Neural cell (in vitro differentiated cells): Measurements from ENCODE around the gene LUZP1. TPM values are rescaled to one million over a fixed set of nuclear protein-coding genes. Genes with fewer than 3 reads are reported as not detected.

Experiments used
- H2AFZ ChIP-seq: fragments of 200-600, 300-800 bp; sonication (generic), shearing (Covaris generic); 2 replicates; pipeline ENCODE4 v1.6.0; 2014; ENCODE audit warnings: low read depth, mild to moderate bottlenecking, antibody characterized with exemption, low read length, moderate library complexity
- H3F3A ChIP-seq: fragments of 200-600 bp; shearing (Covaris generic); 2 replicates; pipeline ENCODE4 v1.6.1; 2016; ENCODE audit warnings: mild to moderate bottlenecking, moderate library complexity, mixed read lengths, antibody characterized with exemption, low read length; ENCODE audit not compliant: insufficient read depth, poor library complexity, severe bottlenecking
- H3K27ac ChIP-seq: fragments of 200-600, 300-800 bp; sonication (generic), shearing (Covaris generic); 2 replicates; pipeline ENCODE4 v1.5.1; 2014; ENCODE audit warnings: mild to moderate bottlenecking, low read length, moderate library complexity
- H3K27me3 ChIP-seq: fragments of 300-800, 200-600 bp; sonication (generic), shearing (Covaris generic); 2 replicates; pipeline ENCODE4 v1.6.0; 2014; ENCODE audit warnings: mild to moderate bottlenecking, low read depth, low read length, moderate library complexity; ENCODE audit not compliant: insufficient read depth
- H3K36me3 ChIP-seq: fragments of 300-800, 200-600 bp; sonication (generic), shearing (Covaris generic); 2 replicates; pipeline ENCODE4 v1.5.1; 2014; ENCODE audit warnings: mild to moderate bottlenecking, antibody characterized with exemption, low read length, moderate library complexity; ENCODE audit not compliant: insufficient read depth
- H3K4me2 ChIP-seq: fragments of 300-800, 200-600 bp; sonication (generic), shearing (Covaris generic); 2 replicates; pipeline ENCODE4 v1.6.0; 2014; ENCODE audit warnings: mild to moderate bottlenecking, low read length
- H3K4me3 ChIP-seq: fragments of 300-800, 200-600 bp; sonication (generic), shearing (Covaris generic); 2 replicates; pipeline ENCODE4 v1.5.1; 2014; ENCODE audit warnings: mild to moderate bottlenecking, low read length, moderate library complexity
- H3K79me2 ChIP-seq: fragments of 200-600 bp; shearing (Covaris generic); replicated peaks from 2 replicates; pipeline ENCODE4 v1.6.0; 2014; ENCODE audit warnings: mild to moderate bottlenecking, low read length, moderate library complexity; ENCODE audit not compliant: insufficient read depth
- H3K9ac ChIP-seq: fragments of 300-800, 200-600 bp; sonication (generic), shearing (Covaris generic); 2 replicates; pipeline ENCODE4 v1.6.1; 2016; ENCODE audit warnings: mild to moderate bottlenecking, low read length, mixed read lengths
- H3K9me2 ChIP-seq: fragments of 200-600 bp; shearing (Covaris generic); 2 replicates; pipeline ENCODE4 v1.6.1; 2016; ENCODE audit warnings: mild to moderate bottlenecking, low read length, mixed read lengths; ENCODE audit not compliant: insufficient read depth
- H3K9me3 ChIP-seq: fragments of 200-600, 300-800 bp; sonication (generic), shearing (Covaris generic); 2 replicates; pipeline ENCODE4 v1.6.1; 2016; ENCODE audit warnings: mild to moderate bottlenecking, mixed run types, low read length, moderate library complexity, mixed read lengths
- H4K20me1 ChIP-seq: fragments of 200-600 bp; shearing (Covaris generic); 2 replicates; pipeline ENCODE4 v1.6.1; 2016; ENCODE audit warnings: mild to moderate bottlenecking, mixed run types; ENCODE audit not compliant: insufficient read depth
- CTCF ChIP-seq: fragments of 450-650 bp; IDR thresholded peaks from 2 replicates; pipeline ENCODE4 v1.5.1; 2014; ENCODE audit warnings: antibody characterized with exemption, mild to moderate bottlenecking, moderate library complexity; ENCODE audit not compliant: poor library complexity, severe bottlenecking
- EP300 ChIP-seq: fragments of 450-650 bp; conservative IDR thresholded peaks from 2 replicates; pipeline ENCODE4 v1.6.1; 2014; ENCODE audit warnings: antibody characterized with exemption, mild to moderate bottlenecking, moderate library complexity; ENCODE audit not compliant: poor library complexity, severe bottlenecking
- EZH2 ChIP-seq: fragments of 200-600, 300-800 bp; shearing (Covaris generic), sonication (generic); IDR thresholded peaks from 2 replicates; pipeline ENCODE4 v1.6.1; 2014; ENCODE audit warnings: antibody characterized with exemption, low read length, borderline replicate concordance, mild to moderate bottlenecking; ENCODE audit not compliant: insufficient read depth, poor library complexity, severe bottlenecking
- MXI1 ChIP-seq: fragments of 450-650 bp; conservative IDR thresholded peaks from 2 replicates; pipeline ENCODE4 v1.6.1; 2014; ENCODE audit warnings: antibody characterized with exemption, mild to moderate bottlenecking; ENCODE audit not compliant: poor library complexity, severe bottlenecking
- POLR2AphosphoS5 ChIP-seq: IDR thresholded peaks from 2 replicates; pipeline ENCODE4 v1.6.1; 2012
- RAD21 ChIP-seq: fragments of 450-650 bp; conservative IDR thresholded peaks from 2 replicates; pipeline ENCODE4 v1.6.1; 2014; ENCODE audit warnings: antibody characterized with exemption, mild to moderate bottlenecking, moderate library complexity
- SMC3 ChIP-seq: fragments of 450-650 bp; conservative IDR thresholded peaks from 2 replicates; pipeline ENCODE4 v1.6.1; 2014; ENCODE audit warnings: antibody characterized with exemption, mild to moderate bottlenecking, moderate library complexity; ENCODE audit not compliant: poor library complexity
- TAF1 ChIP-seq: IDR thresholded peaks from 2 replicates; pipeline ENCODE4 v1.6.1; 2012; ENCODE audit warnings: low read depth
- polyA plus RNA-seq: library from polyadenylated mRNA; depleted of rRNA; stranded (reverse); fragments of >200 nt; gene quantifications from 2 replicates; pipeline ENCODE4 v1.2.3, GENCODE V29; 2014
- TF ChIP-seq, protein P1 (sequence below): IDR thresholded peaks from 2 replicates; pipeline ENCODE4 v1.6.1; 2012; ENCODE audit warnings: borderline replicate concordance

LUZP1 gene
- polyA plus RNA-seq, 1 donor from 2014 or later = 2.3 TPM

DNA sequence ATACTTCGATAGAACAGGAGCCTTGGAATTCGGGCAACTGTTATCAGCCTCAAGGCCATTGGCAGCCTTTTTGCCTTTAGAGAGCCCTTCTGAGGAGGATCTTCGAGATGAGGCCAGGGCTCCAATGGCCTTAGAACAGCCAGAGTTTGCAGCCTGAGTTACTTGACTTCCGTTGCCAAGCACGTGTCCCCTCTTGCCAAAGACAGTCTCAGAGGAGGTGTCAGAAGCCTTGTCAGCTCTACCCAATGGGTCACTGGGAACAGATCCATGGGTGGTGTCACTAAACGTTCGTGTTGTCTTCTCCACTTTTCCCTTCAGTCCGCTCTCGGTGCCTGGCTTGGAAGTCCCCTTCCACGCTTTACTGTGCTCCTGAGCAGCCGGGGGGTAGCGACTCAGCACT lies 76.2 kb downstream of the LUZP1 start:
- peaks cover 5% of the 10 kb centered on the region for H3K36me3 ChIP-seq
- H3K9me3 ChIP-seq = no peaks in the 10 kb centered on the region
- H3K9ac ChIP-seq = no peak overlapping the region
- H3K4me3 ChIP-seq = no peak overlapping the region
- no peaks in the 10 kb centered on the region for H3F3A ChIP-seq
- peaks cover 6% of the 10 kb centered on the region for H3K79me2 ChIP-seq
- no peak overlapping the region for H3K4me2 ChIP-seq
- no peaks in the 10 kb centered on the region for H4K20me1 ChIP-seq
- TF ChIP-seq EP300 (no peak), POLR2AphosphoS5 (no peak), CTCF (no peak), TAF1 (no peak), EZH2 (no peak), RAD21 (no peak), MXI1 (no peak), SMC3 (no peak)
- TF ChIP-seq, protein P1, sequence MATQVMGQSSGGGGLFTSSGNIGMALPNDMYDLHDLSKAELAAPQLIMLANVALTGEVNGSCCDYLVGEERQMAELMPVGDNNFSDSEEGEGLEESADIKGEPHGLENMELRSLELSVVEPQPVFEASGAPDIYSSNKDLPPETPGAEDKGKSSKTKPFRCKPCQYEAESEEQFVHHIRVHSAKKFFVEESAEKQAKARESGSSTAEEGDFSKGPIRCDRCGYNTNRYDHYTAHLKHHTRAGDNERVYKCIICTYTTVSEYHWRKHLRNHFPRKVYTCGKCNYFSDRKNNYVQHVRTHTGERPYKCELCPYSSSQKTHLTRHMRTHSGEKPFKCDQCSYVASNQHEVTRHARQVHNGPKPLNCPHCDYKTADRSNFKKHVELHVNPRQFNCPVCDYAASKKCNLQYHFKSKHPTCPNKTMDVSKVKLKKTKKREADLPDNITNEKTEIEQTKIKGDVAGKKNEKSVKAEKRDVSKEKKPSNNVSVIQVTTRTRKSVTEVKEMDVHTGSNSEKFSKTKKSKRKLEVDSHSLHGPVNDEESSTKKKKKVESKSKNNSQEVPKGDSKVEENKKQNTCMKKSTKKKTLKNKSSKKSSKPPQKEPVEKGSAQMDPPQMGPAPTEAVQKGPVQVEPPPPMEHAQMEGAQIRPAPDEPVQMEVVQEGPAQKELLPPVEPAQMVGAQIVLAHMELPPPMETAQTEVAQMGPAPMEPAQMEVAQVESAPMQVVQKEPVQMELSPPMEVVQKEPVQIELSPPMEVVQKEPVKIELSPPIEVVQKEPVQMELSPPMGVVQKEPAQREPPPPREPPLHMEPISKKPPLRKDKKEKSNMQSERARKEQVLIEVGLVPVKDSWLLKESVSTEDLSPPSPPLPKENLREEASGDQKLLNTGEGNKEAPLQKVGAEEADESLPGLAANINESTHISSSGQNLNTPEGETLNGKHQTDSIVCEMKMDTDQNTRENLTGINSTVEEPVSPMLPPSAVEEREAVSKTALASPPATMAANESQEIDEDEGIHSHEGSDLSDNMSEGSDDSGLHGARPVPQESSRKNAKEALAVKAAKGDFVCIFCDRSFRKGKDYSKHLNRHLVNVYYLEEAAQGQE = no peak
- no peak overlapping the region for H2AFZ ChIP-seq
- no peaks in the 10 kb centered on the region for H3K9me2 ChIP-seq
- no peak overlapping the region for H3K27ac ChIP-seq
- no peaks in the 10 kb centered on the region for H3K27me3 ChIP-seq

DNA sequence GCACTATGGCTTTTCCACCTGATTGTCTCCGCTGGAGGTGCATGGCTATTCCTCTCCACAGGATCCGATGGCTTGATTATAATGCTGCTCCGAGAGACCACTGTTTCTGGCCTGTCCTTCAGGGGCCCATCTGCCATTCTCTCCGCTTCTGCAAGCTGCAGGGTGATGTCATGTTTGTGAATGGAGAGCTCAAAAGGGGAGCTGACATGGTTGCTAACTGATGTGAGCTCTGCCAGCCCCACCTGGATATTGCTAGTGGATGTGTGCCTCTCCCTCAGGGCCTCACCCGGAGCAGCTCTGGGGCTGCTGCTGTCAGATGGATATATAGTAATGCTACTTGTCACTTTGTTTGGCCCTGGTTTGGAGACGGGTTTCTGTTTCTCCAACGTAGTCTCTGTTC lies 77.1 kb downstream of the LUZP1 start:
- H3K9me2 ChIP-seq = no peaks in the 10 kb centered on the region
- H2AFZ ChIP-seq = no peak overlapping the region
- no peak overlapping the region for H3K9ac ChIP-seq
- no peaks in the 10 kb centered on the region for H4K20me1 ChIP-seq
- H3K4me3 ChIP-seq = no peak overlapping the region
- H3K9me3 ChIP-seq = no peaks in the 10 kb centered on the region
- H3K79me2 ChIP-seq = peaks cover 6% of the 10 kb centered on the region
- H3K27me3 ChIP-seq = no peaks in the 10 kb centered on the region
- peaks cover 5% of the 10 kb centered on the region for H3K36me3 ChIP-seq
- H3K4me2 ChIP-seq = no peak overlapping the region
- no peaks in the 10 kb centered on the region for H3F3A ChIP-seq
- no peak overlapping the region for H3K27ac ChIP-seq
- TF ChIP-seq EP300 = no peak
- no peak for TF ChIP-seq TAF1
- no peak for TF ChIP-seq EZH2
- TF ChIP-seq, protein P1 = no peak
- TF ChIP-seq SMC3 = no peak
- TF ChIP-seq CTCF = no peak
- TF ChIP-seq POLR2AphosphoS5 = no peak
- TF ChIP-seq MXI1 = no peak
- no peak for TF ChIP-seq RAD21
